HepG2 (cell line): ENCODE measurements around the gene ANKRD44. TPM values are rescaled to one million over a fixed set of nuclear protein-coding genes. Genes with fewer than 3 reads are reported as not detected.

Source experiments
- ATAC-seq: fragments of 200-7000 bp; cut with Tn5 transposase; 3 replicates; pipeline ENCODE4 v1.9.1; 2020; ENCODE audit warnings: mild to moderate bottlenecking, moderate library complexity
- BruUV-seq: library from RNA; stranded (reverse); fragments of 400-500 nt; replicated peaks from 2 replicates; lab custom pipeline; 2021; lab: Mats Ljungman, UMichigan
- CTCF ChIA-PET: fragments of 300-600 bp; formaldehyde crosslinking; extraction: SDS; loops from one replicate; lab custom pipeline; 2021; ENCODE audit warnings: low total read pairs, inconsistent platforms, low intra/inter-chr PET ratio; lab: Yijun Ruan, JAX
- POLR2A ChIA-PET: fragments of 350-600 bp; sonication (Branson Sonifier 250); formaldehyde crosslinking; loops from one replicate; lab custom pipeline; 2020; ENCODE audit warnings: antibody characterized with exemption, inconsistent platforms; lab: Yijun Ruan, JAX
- DNase-seq: peaks from one replicate; pipeline ENCODE4 v3.0.0-alpha.2; 2015; ENCODE audit warnings: low spot score
- FAIRE-seq: peaks from 3 replicates; lab custom pipeline; 2011; peaks lifted over from hg19 to GRCh38; lab: Jason Lieb, UNC
- H2AFZ ChIP-seq: one replicate; pipeline ENCODE4 v1.6.1; 2011; ENCODE audit warnings: low read length, inconsistent platforms
- H3K27ac ChIP-seq: fragments of 300-600 bp; 3 replicates; pipeline ENCODE4 v1.8.0; 2011; ENCODE audit warnings: mixed run types, mild to moderate bottlenecking, mixed read lengths, low read length, inconsistent platforms; ENCODE audit not compliant: insufficient read depth; ENCODE audit errors: extremely low read length
- H3K27me3 ChIP-seq, 2 experiments: fragments of 200-600 bp in 1 of 2; 2 replicates in 1 of 2; 3 replicates in 1 of 2; pipeline versions ENCODE4 v1.6.0 to v1.8.0; 2011; ENCODE audit warnings: low read length in 2 of 2, mild to moderate bottlenecking in 2 of 2, moderate library complexity in 2 of 2, inconsistent platforms in 1 of 2; ENCODE audit not compliant: insufficient read depth in 2 of 2, control insufficient read depth in 1 of 2
- H3K36me3 ChIP-seq, 2 experiments: fragments of 200-600 bp in 1 of 2; replicated peaks in 1 of 2; 2 replicates in 1 of 2; 3 replicates in 1 of 2; pipeline versions ENCODE4 v1.5.1 to v1.8.0; 2011; ENCODE audit warnings: low read length in 2 of 2, inconsistent platforms in 1 of 2; ENCODE audit not compliant: insufficient read depth in 2 of 2, control insufficient read depth in 1 of 2
- H3K4me1 ChIP-seq: 2 replicates; pipeline ENCODE4 v1.5.1; 2012; ENCODE audit warnings: low read length, inconsistent platforms; ENCODE audit not compliant: insufficient read depth
- H3K4me2 ChIP-seq: 2 replicates; pipeline ENCODE4 v1.6.0; 2011; ENCODE audit warnings: low read depth, low read length, inconsistent platforms
- H3K4me3 ChIP-seq, 3 experiments: fragments of 200-600 bp in 1 of 3; sonication (generic), shearing (Covaris generic) in 1 of 3; replicated peaks in 1 of 3; 2 replicates each; pipeline ENCODE4 v1.5.1; 2011 to 2016; ENCODE audit warnings: low read length in 3 of 3, inconsistent platforms in 2 of 3, low read depth in 2 of 3, mild to moderate bottlenecking in 2 of 3, control low read depth in 1 of 3, mixed read lengths in 1 of 3; ENCODE audit not compliant: insufficient read depth in 1 of 3
- H3K79me2 ChIP-seq: one replicate; pipeline ENCODE4 v1.6.1; 2011; ENCODE audit warnings: low read length, inconsistent platforms; ENCODE audit not compliant: insufficient read depth
- H3K9ac ChIP-seq: 2 replicates; pipeline ENCODE4 v1.6.0; 2011; ENCODE audit warnings: mild to moderate bottlenecking, low read depth, low read length, inconsistent platforms; ENCODE audit not compliant: insufficient read depth
- H3K9me3 ChIP-seq: 2 replicates; pipeline ENCODE4 v1.5.1; 2012; ENCODE audit warnings: mild to moderate bottlenecking, low read length
- H4K20me1 ChIP-seq: 2 replicates; pipeline ENCODE4 v1.6.0; 2011; ENCODE audit warnings: inconsistent platforms, mild to moderate bottlenecking, low read length, moderate library complexity; ENCODE audit not compliant: insufficient read depth
- ARNT ChIP-seq: fragments of 450-650 bp; IDR thresholded peaks from 2 replicates; pipeline ENCODE4 v1.6.1; 2017
- HDAC2 ChIP-seq: sonication (generic); formaldehyde crosslinking; IDR thresholded peaks from 2 replicates; pipeline ENCODE4 v1.4.0; 2020; ENCODE audit warnings: missing genetic modification reagents
- MIER3 ChIP-seq: IDR thresholded peaks from 2 replicates; pipeline ENCODE4 v1.6.1; 2016; ENCODE audit warnings: missing compliant biosample characterization, borderline replicate concordance
- TBP ChIP-seq: sonication (generic); formaldehyde crosslinking; IDR thresholded peaks from 2 replicates; pipeline ENCODE4 v1.5.0; 2020; ENCODE audit warnings: missing genetic modification reagents
- ZNF7 ChIP-seq: IDR thresholded peaks from 2 replicates; pipeline ENCODE4 v1.6.1; 2016; ENCODE audit warnings: missing biosample characterization, missing genetic modification reagents
- WGBS: methylation state at CpG from one replicate; pipeline ENCODE4 v1.1.6; 2017; ENCODE audit warnings: low lambda C conversion rate; 5-methylcytosine and 5-hydroxymethylcytosine counted together
- in situ Hi-C: cut with HindIII; loops from 2 replicates; pipeline ENCODE4 v1.10.0; 2017; ENCODE audit warnings: low pct_unique_long_range_greater_than_20kb; ENCODE audit not compliant: extremely low pct_ligation_motif_present
- intact Hi-C: fragments of 100-400 bp; cut with micrococcal nuclease; formaldehyde crosslinking; loops from one replicate; pipeline ENCODE4 v1.10.0; 2022; ENCODE audit not compliant: unreplicated experiment
- polyA plus RNA-seq, 8 experiments: library from polyadenylated mRNA; depleted of rRNA in 3 of 8; stranded (reverse) in 7 of 8; unstranded in 1 of 8; fragments of >200 nt; fragmentation: Illumina TruSeq in 4 of 8; extraction: Trizol in 4 of 8; gene quantifications; 2 replicates each; pipeline versions ENCODE4 v1.2.1 to v1.2.3, GENCODE V29; 2011 to 2016; ENCODE audit warnings: low read depth in 4 of 8, missing spikeins in 1 of 8, mixed read lengths in 1 of 8; ENCODE audit not compliant: insufficient read depth in 1 of 8
- total RNA-seq, 5 experiments: library from RNA; depleted of rRNA; stranded (reverse); fragments of >200 nt; fragmentation: Illumina TruSeq; extraction: Trizol; gene quantifications; 2 replicates each; pipeline ENCODE4 v1.2.3, GENCODE V29; 2016; ENCODE audit warnings: low read depth in 1 of 5
- TF ChIP-seq, protein P1 (sequence below): fragments of 450-650 bp; IDR thresholded peaks from 2 replicates; pipeline ENCODE4 v1.6.1; 2016

The ANKRD44 gene
- total and polyA plus RNA-seq, 2 of the 13 experiments (the other 11 are each of a cell fraction or from before 2014, with no cell fraction given) = 0.04 to 0.11 TPM

DNA sequence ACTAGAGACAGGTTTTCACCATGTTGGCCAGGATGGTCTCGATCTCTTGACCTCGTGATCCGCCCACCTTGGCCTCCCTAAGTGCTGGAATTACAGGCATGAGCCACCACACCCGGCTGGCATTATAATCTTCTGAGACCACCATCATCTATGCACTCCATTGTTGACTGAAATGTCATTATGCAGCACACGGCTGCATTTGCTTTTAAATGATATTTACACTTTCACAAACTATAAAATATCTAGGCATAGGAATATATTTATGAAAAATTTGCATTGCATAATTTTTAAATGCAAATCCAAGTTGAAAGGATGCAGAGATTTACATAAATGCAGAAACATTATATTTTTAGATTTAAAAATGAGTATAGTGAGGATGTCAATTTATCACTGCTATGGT, 30.0 kb upstream of the ANKRD44 start:
- no peak overlapping the region for H3K4me3 ChIP-seq
- in situ Hi-C loops = no loop called here
- WGBS = 7% methylated on average over 5 of the region's 5 CpGs
- TF ChIP-seq HDAC2 (CRISPR knock-in tag) (no peak), ARNT (no peak), MIER3 (CRISPR knock-in tag) (no peak), ZNF7 (CRISPR knock-in tag) (no peak)
- no peak overlapping the region for H3K9ac ChIP-seq
- DNase-seq = no peak
- no peaks in the 10 kb centered on the region for H3K9me3 ChIP-seq
- no peak overlapping the region for H2AFZ ChIP-seq
- ChIA-PET CTCF (no interaction called here), POLR2A (no interaction called here)
- H3K27me3 ChIP-seq = peaks cover 2 to 10% of the 10 kb centered on the region in 2 experiments; a peak in 1 of 5 replicates
- H3K4me1 ChIP-seq = no peaks in the 10 kb centered on the region
- no peak overlapping the region for H3K27ac ChIP-seq
- H3K4me2 ChIP-seq = no peak overlapping the region
- no peak for ATAC-seq
- H3K36me3 ChIP-seq = no peaks in the 10 kb centered on the region
- H3K79me2 ChIP-seq = no peaks in the 10 kb centered on the region
- H4K20me1 ChIP-seq = no peaks in the 10 kb centered on the region
- intact Hi-C loops = loop anchor here (5.0 kb wide), 1 partner anchor 898 kb away; no protein-coding TSS in a partner anchor
- no TSS peak for BruUV-seq
- no peak for FAIRE-seq

- Histone ChIP-seq H2AFZ (no peak overlapping the region), H3K9ac (no peak overlapping the region), H3K4me2 (no peak overlapping the region), H3K27me3 (peaks cover 2 to 5% of the 10 kb centered on the region in 2 experiments; a peak in 1 of 5 replicates), H3K27ac (no peak overlapping the region), H3K9me3 (no peaks in the 10 kb centered on the region), H3K36me3 (no peaks in the 10 kb centered on the region), H3K4me1 (no peaks in the 10 kb centered on the region), H3K4me3 (no peak overlapping the region), H3K79me2 (no peaks in the 10 kb centered on the region), H4K20me1 (no peaks in the 10 kb centered on the region)
- FAIRE-seq = no peak
- BruUV-seq = no TSS peak
- POLR2A ChIA-PET = no interaction called here
- DNase-seq = no peak
- intact Hi-C loops (loop anchor here (5.0 kb wide), 1 partner anchor 897 kb away; no protein-coding TSS in a partner anchor), in situ Hi-C loops (no loop called here)
- ATAC-seq = no peak; the same call in 2 of the 3 replicates
- 12% methylated on average over 7 of the region's 7 CpGs for WGBS
- no peak for TF ChIP-seq TBP (CRISPR knock-in tag)
- TF ChIP-seq, protein P1, sequence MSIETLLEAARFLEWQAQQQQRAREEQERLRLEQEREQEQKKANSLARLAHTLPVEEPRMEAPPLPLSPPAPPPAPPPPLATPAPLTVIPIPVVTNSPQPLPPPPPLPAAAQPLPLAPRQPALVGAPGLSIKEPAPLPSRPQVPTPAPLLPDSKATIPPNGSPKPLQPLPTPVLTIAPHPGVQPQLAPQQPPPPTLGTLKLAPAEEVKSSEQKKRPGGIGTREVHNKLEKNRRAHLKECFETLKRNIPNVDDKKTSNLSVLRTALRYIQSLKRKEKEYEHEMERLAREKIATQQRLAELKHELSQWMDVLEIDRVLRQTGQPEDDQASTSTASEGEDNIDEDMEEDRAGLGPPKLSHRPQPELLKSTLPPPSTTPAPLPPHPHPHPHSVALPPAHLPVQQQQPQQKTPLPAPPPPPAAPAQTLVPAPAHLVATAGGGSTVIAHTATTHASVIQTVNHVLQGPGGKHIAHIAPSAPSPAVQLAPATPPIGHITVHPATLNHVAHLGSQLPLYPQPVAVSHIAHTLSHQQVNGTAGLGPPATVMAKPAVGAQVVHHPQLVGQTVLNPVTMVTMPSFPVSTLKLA = 0 out of 2 replicates have a peak, but pooled peaks have one; percentile 19
- TF ChIP-seq, all 625 proteins: peak for 1
- CTCF ChIA-PET = no interaction called here
Observed at GRCh38 chr2:197339496-197340220, 29.1 kb upstream of the ANKRD44 start.
